Measurements from ENCODE around the gene PROX1. TPM values are rescaled to one million over a fixed set of nuclear protein-coding genes. Genes with fewer than 3 reads are reported as not detected.
"Not testable (repeated sequence)": the region's sequence is repeated elsewhere in the genome, so short reads cannot be mapped to it uniquely, and the experiment has no call there.

Gene PROX1
- total and polyA plus RNA-seq, 3 donors from 2014 or later = 4.2 to 19.1 (median 6.5) TPM

DNA sequence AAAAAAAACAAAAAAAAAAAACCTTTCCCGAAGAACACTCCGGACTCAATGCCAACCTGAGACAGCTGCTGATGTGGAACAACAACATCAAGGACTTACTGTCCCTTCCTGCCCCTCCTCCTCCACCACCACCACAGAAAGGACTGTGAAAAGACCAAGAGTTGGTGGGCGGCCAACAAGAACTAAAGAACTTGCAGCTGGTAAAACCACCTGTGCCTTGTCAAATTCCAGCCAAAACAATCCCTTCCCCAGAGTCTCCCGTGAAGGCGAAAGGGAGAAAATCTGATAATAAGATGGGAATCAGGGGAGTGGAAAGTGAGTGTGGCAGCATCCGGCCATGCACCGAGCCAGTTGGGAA is 88.9 kb downstream of the PROX1 start:
- no peak overlapping the region for H3K27ac ChIP-seq
- H3K9me3 ChIP-seq = no peaks in the 10 kb centered on the region
- intact Hi-C loops (cut with DNase I; ENCODE audit: low total_unique reads) = no loop called here
- TF ChIP-seq CTCF (IDR thresholded peaks at IDR 0.05) = no peak
- no peak for TF ChIP-seq POLR2A (IDR thresholded peaks at IDR 0.05)
- DNase-seq = peak; percentile 23
- H3K36me3 ChIP-seq (ENCODE audit: low read depth, missing control alignments) = no peaks in the 10 kb centered on the region
- no peaks in the 10 kb centered on the region for H3K27me3 ChIP-seq
- H3K4me1 ChIP-seq = no peaks in the 10 kb centered on the region
- 36 to 39% methylated on average over 7 of the region's 7 CpGs for WGBS, 2 donors
- no peak overlapping the region for H3K4me3 ChIP-seq

DNA sequence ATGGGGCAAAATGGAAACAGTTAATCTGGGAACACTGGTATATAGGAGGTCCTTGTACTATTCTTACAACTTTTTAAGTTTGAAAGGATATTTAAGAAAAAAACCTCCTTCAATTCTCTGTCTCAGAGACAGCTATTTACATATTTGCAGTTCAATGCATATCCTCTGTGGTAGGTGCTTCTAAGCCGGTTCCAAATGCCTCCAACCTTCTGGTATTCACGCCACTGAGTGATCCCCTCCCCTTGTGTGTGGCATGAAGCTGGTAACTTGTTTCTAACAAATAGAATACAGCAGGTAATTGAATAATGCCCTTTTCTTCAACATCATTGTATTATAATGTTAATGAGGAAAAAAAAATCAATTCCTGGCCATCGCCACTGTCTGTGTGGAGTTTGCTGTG is 91.2 kb downstream of the PROX1 start:
- intact Hi-C loops (cut with DNase I; ENCODE audit: low total_unique reads) = no loop called here

GRCh38 chr1:214085325-214085724 is 97.6 kb downstream of the PROX1 start:
- Histone ChIP-seq H3K27me3 (no peaks in the 10 kb centered on the region), H3K36me3 (ENCODE audit: low read depth, missing control alignments) (no peaks in the 10 kb centered on the region), H3K4me1 (no peaks in the 10 kb centered on the region), H3K4me3 (no peak overlapping the region), H3K9me3 (no peaks in the 10 kb centered on the region), H3K27ac (no peak overlapping the region)
- WGBS, 2 donors = 88% methylated on average over 2 of the region's 2 CpGs
- no peak for DNase-seq
- TF ChIP-seq POLR2A (IDR thresholded peaks at IDR 0.05) = no peak
- no peak for TF ChIP-seq CTCF (IDR thresholded peaks at IDR 0.05)
- intact Hi-C loops (cut with DNase I; ENCODE audit: low total_unique reads) = no loop called here

More for the DNA sequence above, 91.2 kb downstream of the PROX1 start:
- no peaks in the 10 kb centered on the region for H3K27me3 ChIP-seq
- H3K27ac ChIP-seq = no peak overlapping the region
- no peak overlapping the region for H3K4me3 ChIP-seq
- H3K36me3 ChIP-seq (ENCODE audit: low read depth, missing control alignments) = no peaks in the 10 kb centered on the region
- no peaks in the 10 kb centered on the region for H3K4me1 ChIP-seq
- 81% methylated on average over 3 of the region's 3 CpGs for WGBS, 2 donors
- no peaks in the 10 kb centered on the region for H3K9me3 ChIP-seq
- no peak for TF ChIP-seq POLR2A (IDR thresholded peaks at IDR 0.05)
- no peak for TF ChIP-seq CTCF (IDR thresholded peaks at IDR 0.05)
- no peak for DNase-seq

DNA sequence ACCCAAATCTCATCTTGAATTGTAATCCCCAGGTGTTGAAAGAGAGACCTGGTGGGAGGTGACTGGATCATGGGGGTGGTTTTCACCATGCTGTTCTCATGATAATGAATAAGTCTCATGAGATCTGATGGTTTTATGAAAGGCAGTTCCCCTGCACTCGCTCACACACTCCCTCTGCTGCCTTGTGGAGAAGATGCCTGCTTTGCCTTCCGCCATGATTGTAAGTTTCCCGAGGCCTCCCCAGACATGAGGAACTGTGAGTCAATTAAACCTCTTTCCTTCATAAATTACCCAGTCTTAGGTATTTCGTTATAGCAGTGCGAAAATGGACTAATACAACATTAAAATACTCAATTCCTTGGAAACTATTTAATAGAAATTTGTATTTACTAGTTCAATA is 99.2 kb downstream of the PROX1 start:
- Histone ChIP-seq H3K27me3 (no peaks in the 10 kb centered on the region), H3K4me3 (no peak overlapping the region), H3K9me3 (no peaks in the 10 kb centered on the region), H3K4me1 (no peaks in the 10 kb centered on the region), H3K36me3 (ENCODE audit: low read depth, missing control alignments) (no peaks in the 10 kb centered on the region), H3K27ac (no peak overlapping the region)
- TF ChIP-seq POLR2A (IDR thresholded peaks at IDR 0.05) (no peak), CTCF (IDR thresholded peaks at IDR 0.05) (no peak)
- DNase-seq = no peak
- 92 to 93% methylated on average over 5 of the region's 5 CpGs for WGBS, 2 donors
- intact Hi-C loops (cut with DNase I; ENCODE audit: low total_unique reads) = no loop called here

DNA sequence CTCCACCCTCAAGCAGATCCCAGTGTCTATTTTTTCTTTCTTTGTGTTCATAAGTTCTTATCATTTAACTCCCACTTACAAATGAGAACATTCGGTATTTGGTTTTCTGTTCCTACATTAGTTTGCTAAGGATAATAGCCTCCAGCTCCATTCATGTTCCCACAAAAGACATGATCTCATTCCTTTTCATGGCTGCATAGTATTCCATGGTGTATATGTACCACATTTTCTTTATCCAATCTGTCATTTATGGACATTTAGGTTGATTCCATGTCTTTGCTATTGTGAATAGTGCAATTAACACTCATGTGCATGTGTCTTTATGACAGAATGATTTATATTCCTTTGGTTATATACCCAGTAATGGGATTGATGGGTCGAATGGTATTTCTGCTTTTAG is 101.2 kb downstream of the PROX1 start:
- DNase-seq; intact Hi-C loops (cut with DNase I; ENCODE audit: low total_unique reads): not testable (repeated sequence)
- 63 to 70% methylated on average over 2 of the region's 2 CpGs for WGBS, 2 donors

More for the DNA sequence above, 101.2 kb downstream of the PROX1 start:
- not testable (repeated sequence) for H3K36me3 ChIP-seq (ENCODE audit: low read depth, missing control alignments); H3K4me3 ChIP-seq; H3K9me3 ChIP-seq; H3K27me3 ChIP-seq; H3K4me1 ChIP-seq; H3K27ac ChIP-seq

Measured in testis (tissue), 3 donors.